ENCODE measurements around the gene TBC1D22A.

The TBC1D22A gene

DNA sequence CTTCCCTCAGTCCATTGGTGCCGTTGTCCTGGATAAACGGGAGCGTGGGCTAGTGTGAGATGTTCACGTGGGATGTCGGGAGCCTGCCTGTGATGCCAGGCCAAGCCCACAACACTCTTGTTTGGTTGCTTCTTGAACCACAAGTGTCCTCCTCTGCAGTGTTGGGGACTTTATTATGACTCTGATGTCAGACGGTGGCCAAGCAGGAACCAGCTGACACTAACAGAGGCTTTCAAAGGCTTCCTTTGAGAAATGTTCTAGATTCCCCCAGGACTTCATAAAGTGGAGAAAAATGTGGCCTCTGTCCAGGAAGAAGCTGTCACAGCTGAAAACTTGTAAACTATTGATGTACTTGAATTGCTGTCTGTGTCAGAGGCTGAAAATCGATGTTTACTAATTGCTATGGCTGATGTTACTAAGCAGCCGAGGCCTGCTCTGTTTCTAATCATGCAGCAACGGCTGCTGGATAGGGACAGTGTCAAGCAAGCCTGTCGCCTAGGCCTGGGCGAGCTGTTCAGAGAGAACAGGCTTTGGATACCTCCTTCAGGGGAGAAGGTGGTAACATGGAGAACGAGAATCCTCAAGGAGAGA is 131.7 kb downstream of the TBC1D22A start:
- no peak for DNase-seq

- no peak for DNase-seq
Measured at GRCh38 chr22:46894851-46895640, 132.6 kb downstream of the TBC1D22A start.

- no peak for DNase-seq
Measured at GRCh38 chr22:46895753-46896152, 133.3 kb downstream of the TBC1D22A start.

DNA sequence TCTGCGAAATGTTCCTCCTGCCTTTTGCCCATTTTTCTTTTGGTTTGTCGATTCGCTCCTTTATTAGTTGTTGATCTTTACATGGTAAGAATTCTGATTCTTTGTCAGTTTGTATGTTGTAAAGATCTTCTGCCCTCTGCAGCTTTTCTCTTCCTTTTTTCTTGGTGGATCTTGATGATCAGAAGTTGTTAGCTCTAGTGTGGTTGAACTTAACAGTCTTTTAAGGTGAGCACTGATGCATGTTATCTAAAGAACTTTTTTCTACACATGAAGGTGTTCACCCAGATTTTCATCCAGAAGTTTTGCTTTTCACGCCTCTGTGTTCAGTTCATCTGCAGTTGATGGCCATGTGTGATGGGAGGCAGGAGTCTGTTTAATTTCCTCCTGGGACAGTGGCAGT is 133.7 kb downstream of the TBC1D22A start:
- DNase-seq = no peak

- DNase-seq = no peak
Measured at GRCh38 chr22:46896568-46897245, 134.3 kb downstream of the TBC1D22A start.

- no peak for DNase-seq
Measured at GRCh38 chr22:46897246-46897623, 134.8 kb downstream of the TBC1D22A start.

DNA sequence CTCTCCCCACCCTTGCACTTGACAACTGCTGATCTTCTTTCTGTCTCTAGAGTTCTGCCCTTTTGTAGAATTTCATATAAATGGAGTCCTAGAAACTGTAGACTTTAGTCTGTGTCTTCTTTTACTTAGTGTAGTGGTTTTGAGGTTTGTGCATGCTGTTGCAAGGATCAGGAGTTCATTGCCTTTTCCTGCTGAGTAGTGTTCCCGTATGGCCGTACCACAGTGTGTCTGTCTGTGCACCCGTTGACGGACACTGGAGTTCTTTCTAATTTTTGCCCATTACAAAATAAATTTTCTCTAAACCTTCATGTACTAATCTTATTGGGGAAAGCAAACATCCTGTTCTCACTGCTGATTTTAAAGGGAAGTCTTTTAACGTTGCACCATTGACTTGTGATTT is 138.1 kb downstream of the TBC1D22A start:
- no peak for DNase-seq

- DNase-seq = no peak
Measured at GRCh38 chr22:46902436-46902835, 140.0 kb downstream of the TBC1D22A start.

- no peak for DNase-seq
Measured at GRCh38 chr22:46902998-46903916, 140.8 kb downstream of the TBC1D22A start.

DNA sequence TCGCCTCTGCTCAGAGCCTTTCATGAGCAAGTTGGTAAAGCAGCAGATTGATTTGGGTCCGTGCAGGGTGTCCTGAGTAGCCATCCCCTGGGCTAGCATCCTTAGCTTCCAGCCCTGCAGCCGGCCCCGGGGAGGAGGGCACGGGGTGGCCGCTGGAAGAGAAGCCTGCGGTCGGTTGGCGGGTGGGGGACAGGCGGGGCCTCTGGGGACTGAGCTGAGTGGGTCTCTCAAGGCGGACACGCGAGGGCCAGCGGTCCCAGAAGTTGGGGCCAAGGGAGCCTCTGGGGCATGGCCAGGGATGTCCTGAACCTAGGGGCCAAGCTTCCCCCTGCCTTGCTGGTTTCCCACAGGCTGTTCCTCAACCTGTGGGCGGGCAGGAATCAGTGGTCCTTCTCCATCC is 143.0 kb downstream of the TBC1D22A start:
- no peak for DNase-seq

GRCh38 chr22:46905834-46906233 is 143.4 kb downstream of the TBC1D22A start:
- DNase-seq = no peak

DNA sequence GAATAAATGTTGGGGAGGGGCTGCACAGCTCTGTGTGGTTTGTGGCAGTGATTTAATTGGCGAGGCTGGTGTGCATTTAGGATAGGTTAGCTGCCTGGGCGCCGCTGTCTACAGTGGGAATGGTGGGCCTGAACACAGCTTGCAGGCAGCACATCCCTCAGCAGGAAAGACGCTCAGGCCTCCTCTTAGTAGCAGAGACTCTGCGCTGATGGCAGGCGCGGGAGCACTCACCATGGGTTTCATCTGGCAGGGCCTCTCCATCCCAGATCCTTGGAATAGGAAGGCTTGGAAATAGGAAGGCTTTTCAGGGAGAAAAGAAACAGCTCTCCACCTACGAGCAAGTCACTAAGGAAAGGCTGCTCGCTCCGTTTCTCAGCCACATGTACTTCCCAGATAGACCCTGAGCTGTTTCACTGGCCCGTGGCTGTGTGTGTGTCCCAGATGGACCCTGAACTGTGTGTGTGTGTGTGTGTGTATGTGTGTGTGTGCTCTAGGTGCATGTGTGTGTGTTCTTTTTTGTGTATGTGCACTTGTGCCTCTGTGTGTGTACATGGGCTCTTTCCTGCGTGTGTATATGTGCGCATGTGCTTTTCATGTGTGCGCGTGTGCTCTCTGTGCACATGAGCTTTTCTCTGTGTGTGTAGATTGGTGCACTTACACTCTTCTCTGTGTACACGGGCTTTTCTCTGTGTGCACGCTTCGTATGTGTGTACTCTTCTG is 144.0 kb downstream of the TBC1D22A start:
- DNase-seq = no peak

DNA sequence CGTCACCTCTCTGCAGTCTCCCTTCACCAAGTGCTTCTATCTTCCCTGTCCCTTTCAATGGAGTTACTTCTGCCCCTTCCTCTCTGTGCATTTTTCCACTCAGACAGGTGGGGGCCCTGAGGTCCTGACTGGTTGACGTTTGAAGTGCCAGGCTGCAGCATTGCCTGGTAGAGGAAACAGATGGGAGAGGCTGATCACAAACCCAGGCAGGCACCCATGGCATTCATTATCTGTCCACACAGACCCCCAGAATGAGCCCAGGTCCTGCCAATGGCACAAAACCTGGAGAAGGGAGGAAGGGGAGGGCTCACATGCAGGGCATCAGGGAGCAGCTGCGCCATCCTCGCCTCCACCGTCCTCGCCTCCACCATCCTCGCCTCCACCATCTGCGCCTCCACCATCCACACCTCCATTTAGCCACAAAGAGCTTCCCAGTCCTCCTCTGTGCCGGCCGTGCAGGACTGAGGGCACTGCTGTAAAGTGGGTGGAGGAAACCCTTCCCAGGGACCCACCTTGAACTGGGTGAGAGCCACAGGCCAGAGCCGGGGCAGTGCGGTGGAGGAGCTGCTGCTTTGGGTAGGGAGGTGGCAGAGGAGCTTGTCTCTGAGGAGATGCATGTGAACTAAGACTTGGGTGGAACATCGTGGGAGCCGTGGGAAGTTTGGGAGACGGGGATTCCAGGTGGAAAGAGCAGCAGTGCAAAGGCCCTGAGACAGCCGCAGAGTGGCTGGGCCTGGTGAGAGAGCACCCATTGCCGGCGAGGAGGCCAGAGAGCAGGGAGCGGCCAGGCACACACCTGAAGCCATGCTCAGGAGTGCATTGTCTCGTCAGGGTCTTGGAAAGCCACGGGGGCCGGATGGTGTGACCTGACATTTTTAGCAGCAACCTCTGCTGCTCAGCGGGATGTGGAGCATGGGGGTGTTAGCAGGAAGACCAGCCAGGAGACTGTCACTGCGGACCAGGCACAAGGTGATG is 145.1 kb downstream of the TBC1D22A start:
- no peak for DNase-seq

DNA sequence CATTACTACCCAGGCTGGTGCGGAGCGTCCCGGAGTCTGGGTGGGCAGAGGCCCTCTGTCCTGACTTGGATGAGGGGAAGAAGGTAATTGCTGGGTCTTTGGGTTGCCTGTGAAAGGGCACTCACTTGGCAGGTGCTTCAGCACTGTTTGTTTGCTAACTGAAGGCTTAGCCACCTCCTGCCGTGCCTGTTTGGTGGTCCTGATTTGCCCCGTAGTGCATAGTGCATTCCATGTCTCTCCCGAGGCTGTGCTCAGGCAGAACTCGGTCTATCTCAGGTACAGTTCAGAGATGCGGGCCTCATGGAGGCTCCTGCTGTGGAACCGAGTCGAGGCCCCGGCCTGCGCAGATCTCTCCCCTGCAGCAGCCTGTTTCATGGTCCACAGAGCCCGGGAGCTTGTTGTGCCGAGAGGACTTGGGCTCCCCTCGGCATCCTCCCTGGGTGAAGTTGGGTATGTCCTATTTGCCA is 146.2 kb downstream of the TBC1D22A start:
- DNase-seq = no peak

GRCh38 chr22:46909237-46910030 is 147.0 kb downstream of the TBC1D22A start:
- DNase-seq = no peak

DNA sequence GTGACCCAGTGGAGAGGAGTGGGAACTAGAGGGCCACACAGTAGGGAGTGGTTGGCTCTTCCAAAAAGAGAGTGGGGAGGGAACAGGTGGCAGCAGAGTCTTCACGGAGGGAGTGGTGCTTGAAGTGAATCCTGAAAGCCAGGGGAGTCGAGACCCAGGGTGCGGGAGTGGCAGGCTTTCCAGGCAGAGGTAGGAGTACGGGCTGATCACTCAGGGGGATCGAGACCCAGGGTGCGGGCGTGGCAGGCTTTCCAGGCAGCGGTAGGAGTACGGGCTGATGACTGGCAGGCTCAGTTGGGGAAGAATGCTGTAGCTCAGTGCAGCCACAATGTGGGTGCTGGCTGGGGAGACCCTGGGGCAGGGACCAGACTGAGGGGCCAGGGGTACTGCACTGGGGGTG is 148.2 kb downstream of the TBC1D22A start:
- DNase-seq = no peak

GRCh38 chr22:46911346-46911745 is 148.9 kb downstream of the TBC1D22A start:
- no peak for DNase-seq

DNA sequence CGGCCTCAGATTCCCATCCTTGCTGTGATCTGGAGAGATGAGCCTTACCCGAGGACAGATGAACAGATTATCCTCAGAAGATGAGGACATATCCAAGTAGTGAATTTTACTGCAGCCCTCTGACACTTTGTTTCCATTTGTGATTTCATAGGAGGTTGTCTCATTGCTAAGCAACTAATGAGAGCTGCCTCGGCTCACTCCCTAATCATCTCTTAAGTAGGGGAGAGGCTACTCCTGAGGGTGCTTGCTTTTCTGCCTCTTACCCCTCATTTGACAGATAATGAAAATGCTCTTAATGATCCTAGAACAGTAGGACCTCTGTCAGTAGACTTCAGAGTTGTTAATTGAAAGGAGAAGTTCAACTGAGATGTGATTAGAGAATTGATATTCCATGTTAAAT is 150.9 kb downstream of the TBC1D22A start:
- no peak for DNase-seq

DNA sequence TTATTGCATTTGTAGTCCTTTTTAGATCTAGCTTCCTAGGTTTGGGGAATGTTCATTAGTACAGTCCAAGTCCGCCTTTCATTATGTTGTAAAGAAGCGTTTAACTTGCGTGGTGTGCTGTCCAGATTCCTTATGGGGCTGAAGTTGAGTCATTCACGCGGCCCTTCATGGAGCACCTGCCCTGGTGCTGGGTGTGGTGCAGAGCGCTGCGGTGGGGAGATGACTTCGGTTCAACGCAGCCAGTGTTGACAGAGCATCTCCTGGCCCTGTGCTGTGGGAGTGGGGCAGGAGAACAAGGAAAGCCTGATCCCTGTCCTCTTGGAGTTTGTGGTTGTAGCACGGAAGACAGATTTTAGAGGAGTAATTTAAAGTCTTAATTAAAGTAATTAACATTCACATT is 152.0 kb downstream of the TBC1D22A start:
- DNase-seq = no peak
